Right lobe of liver (tissue), 6 donors: ENCODE results near the gene SEMA4C. TPM values are rescaled to one million over a fixed set of nuclear protein-coding genes. Genes with fewer than 3 reads are reported as not detected.

Source experiments
- ATAC-seq, 4 donors: fragments of 200-7000 bp; cut with Tn5 transposase; one replicate each; pipeline ENCODE4 v1.9.1; 2020; ENCODE audit warnings: mild to moderate bottlenecking in 4 of 4, moderate library complexity in 4 of 4
- DNase-seq, 3 donors: peaks; one replicate each; pipeline ENCODE4 v3.0.0-alpha.2; 2020
- H3K27ac ChIP-seq, 3 donors: fragments of 200-600 bp; one replicate each; pipeline ENCODE4 v1.8.0; 2022
- H3K27me3 ChIP-seq, 2 donors: fragments of 200-600 bp; one replicate each; pipeline ENCODE4 v1.8.0; 2022
- H3K36me3 ChIP-seq, 4 donors: fragments of 200-600 bp; sonication (generic) in 1 of 4; one replicate each; pipeline versions ENCODE4 v1.5.1 to v1.8.0; 2017 to 2022; ENCODE audit warnings: control low read depth in 1 of 4
- H3K4me1 ChIP-seq, 4 donors: fragments of 200-600 bp; sonication (generic) in 1 of 4; one replicate each; pipeline versions ENCODE4 v1.5.1 to v1.8.0; 2017 to 2022; ENCODE audit warnings: control low read depth in 1 of 4
- H3K4me3 ChIP-seq, 3 donors: fragments of 200-600 bp; one replicate each; pipeline ENCODE4 v1.8.0; 2022
- H3K9me3 ChIP-seq, 4 donors: fragments of 200-600 bp; sonication (generic) in 1 of 4; one replicate each; pipeline versions ENCODE4 v1.5.1 to v1.8.0; 2017 to 2022; ENCODE audit warnings: control low read depth in 1 of 4
- CTCF ChIP-seq, 4 donors: fragments of 200-600 bp in 3 of 4; fragments of 450-650 bp in 1 of 4; IDR thresholded peaks; one replicate each; pipeline versions ENCODE4 v1.5.1 to v1.8.0; 2016 to 2022; ENCODE audit warnings: antibody characterized with exemption in 4 of 4, mild to moderate bottlenecking in 2 of 4
- POLR2A ChIP-seq: fragments of 450-650 bp; IDR thresholded peaks from one replicate; pipeline ENCODE4 v1.6.1; 2017; ENCODE audit warnings: antibody characterized with exemption, mild to moderate bottlenecking
- WGBS: methylation state at CpG from one replicate; pipeline ENCODE4 v1.1.6; 2018; ENCODE audit warnings: low coverage, low lambda C conversion rate; ENCODE audit not compliant: insufficient coverage; ENCODE audit errors: missing lambda C conversion rate; 5-methylcytosine and 5-hydroxymethylcytosine counted together
- intact Hi-C, 2 donors: fragments of 100-400 bp; cut with DNase I; formaldehyde crosslinking; loops; one replicate each; pipeline versions ENCODE4 v1.11.2 to v1.14.1; 2022
- total RNA-seq, 6 experiments: library from RNA; depleted of rRNA in 2 of 6; stranded (reverse); fragments of >200 nt in 2 of 6; fragmentation: NEBNext Ultra II Directional in 3 of 6; extraction: Animal tissue kit (Norgen Biotek cat#: 25700) in 3 of 6; gene quantifications; one replicate each; pipeline versions ENCODE4 v1.1.0 to v1.2.4, GENCODE V29; 2016 to 2023
- donor health status: DM: no; HTN: yes; CAD: no.
- donor health status: DM: no; HTN: no; CAD: no.
- donor health status: DM: no; HTN: no; CAD: no.
- donor health status: DM: no; HTN: yes; CAD: no.
- donor health status: DM: no; HTN: yes; CAD: no.

SEMA4C gene
- total RNA-seq, 6 experiments from 2014 or later, result 11.9 to 18.9 (median 12.6) TPM

GRCh38 chr2:96828436-96828835 is 41.4 kb downstream of the SEMA4C start:
- peaks cover 0 to 51% (median 20%) of the 10 kb centered on the region in 4 donors for H3K4me1 ChIP-seq
- ATAC-seq, result no peak
- TF ChIP-seq CTCF (IDR thresholded peaks at IDR 0.05), result no peak
- WGBS, result 95% methylated on average over 10 of the region's 14 CpGs
- H3K27ac ChIP-seq, result no peak overlapping the region
- intact Hi-C loops, result no loop called here
- no peaks in the 10 kb centered on the region for H3K9me3 ChIP-seq
- peak in 1 of 3 donors; percentile 24 for DNase-seq
- H3K4me3 ChIP-seq, result no peak overlapping the region
- peaks cover 0 to 64% (median 27%) of the 10 kb centered on the region in 4 donors for H3K36me3 ChIP-seq
- no peaks in the 10 kb centered on the region for H3K27me3 ChIP-seq

GRCh38 chr2:96826546-96827278 is 43.2 kb downstream of the SEMA4C start:
- Histone ChIP-seq H3K4me3 (no peak overlapping the region), H3K9me3 (no peaks in the 10 kb centered on the region), H3K4me1 (peaks cover 0 to 46% (median 13%) of the 10 kb centered on the region in 4 donors), H3K36me3 (peaks cover 0 to 70% (median 26%) of the 10 kb centered on the region in 4 donors), H3K27ac (no peak overlapping the region), H3K27me3 (no peaks in the 10 kb centered on the region)
- WGBS, result 97% methylated on average over 6 of the region's 22 CpGs
- TF ChIP-seq POLR2A (no peak), CTCF (IDR thresholded peaks at IDR 0.05) (no peak)
- ATAC-seq, result no peak
- DNase-seq, result peak in 1 of 3 donors; percentile 34
- intact Hi-C loops, result no loop called here

- TF ChIP-seq CTCF (IDR thresholded peaks at IDR 0.05) (no peak), POLR2A (no peak)
- Histone ChIP-seq H3K27ac (no peak overlapping the region), H3K4me3 (no peak overlapping the region), H3K27me3 (no peaks in the 10 kb centered on the region), H3K36me3 (peaks cover 0 to 56% (median 20%) of the 10 kb centered on the region in 4 donors), H3K4me1 (peaks cover 0 to 46% (median 15%) of the 10 kb centered on the region in 4 donors), H3K9me3 (no peaks in the 10 kb centered on the region)
- ATAC-seq (no peak), DNase-seq (peak in 1 of 3 donors; percentile 45)
- intact Hi-C loops, result no loop called here
- no CpG with 5 or more reads among the region's 14 CpGs for WGBS
These were observed 44.8 kb downstream of the SEMA4C start for GRCh38 chr2:96825057-96825456.

GRCh38 chr2:96824079-96824870 is 45.6 kb downstream of the SEMA4C start:
- Histone ChIP-seq H3K36me3 (peaks cover 0 to 48% (median 16%) of the 10 kb centered on the region in 4 donors), H3K9me3 (no peaks in the 10 kb centered on the region), H3K4me1 (peaks cover 0 to 46% (median 18%) of the 10 kb centered on the region in 4 donors), H3K27ac (no peak overlapping the region), H3K4me3 (no peak overlapping the region), H3K27me3 (no peaks in the 10 kb centered on the region)
- ATAC-seq, result no peak
- peak in 1 of 3 donors; percentile 5 for DNase-seq
- 51% methylated on average over 5 of the region's 6 CpGs for WGBS
- intact Hi-C loops, result no loop called here
- TF ChIP-seq CTCF (IDR thresholded peaks at IDR 0.05) (no peak), POLR2A (no peak)
